Osteoblast (primary cell): ENCODE results near the gene BLOC1S3. TPM values are rescaled to one million over a fixed set of nuclear protein-coding genes. Genes with fewer than 3 reads are reported as not detected.

Source experiments
- DNase-seq: peaks from one replicate; pipeline ENCODE4 v3.0.0; 2011; ENCODE audit warnings: low spot score, mixed read lengths; ENCODE audit not compliant: insufficient read length; ENCODE audit errors: missing footprints
- H2AFZ ChIP-seq: 2 replicates; pipeline ENCODE4 v1.6.0; 2011; ENCODE audit warnings: mild to moderate bottlenecking, low read length
- H3K27ac ChIP-seq: 2 replicates; pipeline ENCODE4 v1.5.1; 2011; ENCODE audit warnings: mild to moderate bottlenecking, low read depth, low read length, moderate library complexity
- H3K27me3 ChIP-seq: 2 replicates; pipeline ENCODE4 v1.6.0; 2012; ENCODE audit warnings: mild to moderate bottlenecking, control low read depth, inconsistent platforms, low read length, moderate library complexity; ENCODE audit not compliant: insufficient read depth
- H3K36me3 ChIP-seq: 2 replicates; pipeline ENCODE4 v1.5.1; 2011; ENCODE audit warnings: mild to moderate bottlenecking, low read length, control low read depth, moderate library complexity; ENCODE audit not compliant: insufficient read depth
- H3K4me1 ChIP-seq: 2 replicates; pipeline ENCODE4 v1.5.1; 2011; ENCODE audit warnings: mild to moderate bottlenecking, low read length, control low read depth, moderate library complexity; ENCODE audit not compliant: insufficient read depth
- H3K4me2 ChIP-seq: 2 replicates; pipeline ENCODE4 v1.6.0; 2011; ENCODE audit warnings: mild to moderate bottlenecking, low read length; ENCODE audit not compliant: insufficient read depth
- H3K4me3 ChIP-seq: fragments of 200-600 bp; sonication (generic); 3 replicates; pipeline ENCODE4 v1.5.1; 2012; ENCODE audit warnings: mild to moderate bottlenecking, low read length, inconsistent platforms; ENCODE audit not compliant: insufficient read depth
- H3K79me2 ChIP-seq: 2 replicates; pipeline ENCODE4 v1.6.0; 2012; ENCODE audit warnings: mild to moderate bottlenecking, low read length, control low read depth, inconsistent platforms; ENCODE audit not compliant: insufficient read depth
- H3K9me3 ChIP-seq: 2 replicates; pipeline ENCODE4 v1.5.1; 2011; ENCODE audit warnings: low read depth, low read length, control low read depth
- H4K20me1 ChIP-seq: 2 replicates; pipeline ENCODE4 v1.6.0; 2012; ENCODE audit warnings: mild to moderate bottlenecking, low read length, control low read depth; ENCODE audit not compliant: insufficient read depth
- total RNA-seq: library from RNA; depleted of rRNA; stranded (reverse); fragments of >200 nt; gene quantifications from 2 replicates; pipeline ENCODE4 v1.2.3, GENCODE V29; 2012
- TF ChIP-seq, protein P1 (sequence below): IDR thresholded peaks from 2 replicates; pipeline ENCODE4 v1.5.1; 2011; ENCODE audit warnings: mild to moderate bottlenecking, low read depth, low read length, moderate library complexity; ENCODE audit errors: extremely low read depth

Gene BLOC1S3
- total RNA-seq, 1 donor, result 7.2 TPM

DNA sequence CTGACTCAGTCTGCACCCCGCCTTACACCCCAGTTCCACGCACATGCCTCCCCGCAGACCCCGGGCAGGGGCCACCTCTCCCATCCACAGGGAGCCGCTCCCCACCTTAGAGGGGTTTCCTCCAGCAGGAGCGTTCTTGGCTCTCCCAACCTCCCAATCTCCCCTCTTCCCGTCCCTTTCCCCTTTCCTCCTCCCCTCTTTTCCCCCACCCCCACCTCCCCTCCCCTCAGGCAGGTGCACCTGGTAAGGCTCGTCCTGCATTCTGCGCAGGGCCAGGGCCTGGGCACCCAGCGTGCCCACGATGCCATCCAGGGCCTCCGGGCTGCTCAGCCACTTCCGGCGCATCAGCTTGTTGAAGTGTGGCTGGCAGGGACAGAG is 39.4 kb downstream of the BLOC1S3 start:
- Histone ChIP-seq H3K27me3 (peaks cover 28% of the 10 kb centered on the region), H3K4me1 (peaks cover 3% of the 10 kb centered on the region), H3K9me3 (no peaks in the 10 kb centered on the region), H2AFZ (no peak overlapping the region), H3K27ac (no peak overlapping the region), H4K20me1 (no peaks in the 10 kb centered on the region), H3K4me2 (no peak overlapping the region), H3K79me2 (no peaks in the 10 kb centered on the region), H3K36me3 (no peaks in the 10 kb centered on the region), H3K4me3 (no peak overlapping the region)
- TF ChIP-seq, protein P1, sequence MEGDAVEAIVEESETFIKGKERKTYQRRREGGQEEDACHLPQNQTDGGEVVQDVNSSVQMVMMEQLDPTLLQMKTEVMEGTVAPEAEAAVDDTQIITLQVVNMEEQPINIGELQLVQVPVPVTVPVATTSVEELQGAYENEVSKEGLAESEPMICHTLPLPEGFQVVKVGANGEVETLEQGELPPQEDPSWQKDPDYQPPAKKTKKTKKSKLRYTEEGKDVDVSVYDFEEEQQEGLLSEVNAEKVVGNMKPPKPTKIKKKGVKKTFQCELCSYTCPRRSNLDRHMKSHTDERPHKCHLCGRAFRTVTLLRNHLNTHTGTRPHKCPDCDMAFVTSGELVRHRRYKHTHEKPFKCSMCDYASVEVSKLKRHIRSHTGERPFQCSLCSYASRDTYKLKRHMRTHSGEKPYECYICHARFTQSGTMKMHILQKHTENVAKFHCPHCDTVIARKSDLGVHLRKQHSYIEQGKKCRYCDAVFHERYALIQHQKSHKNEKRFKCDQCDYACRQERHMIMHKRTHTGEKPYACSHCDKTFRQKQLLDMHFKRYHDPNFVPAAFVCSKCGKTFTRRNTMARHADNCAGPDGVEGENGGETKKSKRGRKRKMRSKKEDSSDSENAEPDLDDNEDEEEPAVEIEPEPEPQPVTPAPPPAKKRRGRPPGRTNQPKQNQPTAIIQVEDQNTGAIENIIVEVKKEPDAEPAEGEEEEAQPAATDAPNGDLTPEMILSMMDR, result no peak
- no peak for DNase-seq

GRCh38 chr19:45218426-45218825 is 39.8 kb downstream of the BLOC1S3 start:
- Histone ChIP-seq H2AFZ (no peak overlapping the region), H3K4me3 (no peak overlapping the region), H3K79me2 (no peaks in the 10 kb centered on the region), H3K9me3 (no peaks in the 10 kb centered on the region), H3K27me3 (peaks cover 28% of the 10 kb centered on the region), H3K27ac (no peak overlapping the region), H3K36me3 (no peaks in the 10 kb centered on the region), H3K4me2 (no peak overlapping the region), H3K4me1 (peaks cover 3% of the 10 kb centered on the region), H4K20me1 (no peaks in the 10 kb centered on the region)
- TF ChIP-seq, protein P1, result no peak
- DNase-seq, result no peak

DNA sequence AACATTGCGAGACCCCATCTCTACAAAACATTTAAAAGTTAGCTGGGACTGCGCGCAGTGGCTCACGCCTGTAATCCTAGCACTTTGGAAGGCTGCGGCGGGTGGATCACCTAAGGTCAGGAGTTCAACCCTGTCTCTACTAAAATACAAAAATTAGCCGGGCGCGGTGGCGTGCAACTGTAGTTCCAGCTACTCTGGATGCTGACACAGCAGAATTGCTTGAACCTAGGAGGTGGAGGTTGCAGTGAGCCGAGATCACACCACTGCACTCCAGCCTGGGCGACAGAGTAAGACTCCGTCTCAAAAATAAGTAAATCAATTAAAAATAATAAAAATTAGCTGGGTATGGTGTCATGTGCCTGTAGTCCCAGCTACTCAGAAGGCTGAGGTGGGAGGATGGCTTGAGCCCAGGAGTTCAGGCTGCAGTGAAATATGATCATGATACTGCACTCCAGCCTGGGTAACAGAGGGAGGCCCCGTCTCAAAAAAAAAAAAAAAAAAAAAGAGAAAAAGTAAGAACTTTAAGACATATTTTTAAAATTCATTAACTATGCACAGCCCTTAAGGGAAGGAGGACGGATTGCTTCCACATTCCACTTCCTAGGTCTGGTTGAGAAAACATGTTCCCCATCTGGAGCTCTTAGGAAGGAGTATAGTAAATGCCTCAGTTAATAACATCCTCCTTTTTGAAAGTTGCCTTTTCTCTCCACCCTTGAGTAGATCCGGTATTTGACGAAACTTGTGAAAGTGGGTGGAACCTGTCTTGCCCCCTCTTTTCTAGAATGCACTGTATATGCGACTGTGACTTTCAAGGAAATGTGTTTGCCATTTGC is 40.5 kb downstream of the BLOC1S3 start:
- Histone ChIP-seq H3K27me3 (peaks cover 28% of the 10 kb centered on the region), H2AFZ (no peak overlapping the region), H4K20me1 (no peaks in the 10 kb centered on the region), H3K27ac (no peak overlapping the region), H3K36me3 (no peaks in the 10 kb centered on the region), H3K9me3 (no peaks in the 10 kb centered on the region), H3K79me2 (no peaks in the 10 kb centered on the region), H3K4me3 (no peak overlapping the region), H3K4me1 (peaks cover 3% of the 10 kb centered on the region), H3K4me2 (no peak overlapping the region)
- TF ChIP-seq, protein P1, result no peak
- no peak for DNase-seq

DNA sequence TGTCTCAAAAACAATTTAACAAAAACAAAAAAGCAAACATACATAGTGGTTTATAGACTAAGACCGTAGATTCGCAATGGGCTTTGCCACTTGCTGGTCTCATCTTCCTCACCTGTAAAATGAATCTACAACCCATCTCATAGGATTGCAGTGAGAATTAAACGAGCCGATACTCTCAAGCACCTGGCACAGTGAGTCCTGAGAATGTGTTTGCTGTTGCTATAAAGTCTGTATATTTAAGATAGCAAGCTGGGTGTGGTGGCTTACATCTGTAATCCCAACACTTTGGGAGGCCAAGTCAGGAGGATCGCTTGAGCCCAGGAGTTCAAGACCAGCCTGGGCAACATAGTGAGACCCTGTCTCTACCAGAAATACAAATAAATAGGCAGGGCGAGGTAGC is 44.1 kb downstream of the BLOC1S3 start:
- no peaks in the 10 kb centered on the region for H3K36me3 ChIP-seq
- H4K20me1 ChIP-seq, result no peaks in the 10 kb centered on the region
- H3K79me2 ChIP-seq, result no peaks in the 10 kb centered on the region
- DNase-seq, result no peak
- no peak overlapping the region for H2AFZ ChIP-seq
- peaks cover 7% of the 10 kb centered on the region for H3K27me3 ChIP-seq
- TF ChIP-seq, protein P1, result no peak
- H3K4me3 ChIP-seq, result no peak overlapping the region
- no peaks in the 10 kb centered on the region for H3K4me1 ChIP-seq
- no peak overlapping the region for H3K27ac ChIP-seq
- H3K9me3 ChIP-seq, result no peaks in the 10 kb centered on the region
- H3K4me2 ChIP-seq, result no peak overlapping the region
